Keratinocyte (primary cell): ENCODE results near the gene LY9. TPM values are rescaled to one million over a fixed set of nuclear protein-coding genes. Genes with fewer than 3 reads are reported as not detected.

Experiments used
- DNase-seq: peaks from one replicate; pipeline ENCODE4 v3.0.0-alpha.2; 2011; ENCODE audit warnings: low read depth, missing footprints, low spot score
- FAIRE-seq: peaks from 2 replicates; lab custom pipeline; 2011; peaks lifted over from hg19 to GRCh38; lab: Jason Lieb, UNC
- H2AFZ ChIP-seq: 2 replicates; pipeline ENCODE4 v1.6.0; 2012; ENCODE audit warnings: low read length, control low read depth, inconsistent platforms; ENCODE audit not compliant: control insufficient read depth
- H3K27ac ChIP-seq: 2 replicates; pipeline ENCODE4 v1.5.1; 2011; ENCODE audit warnings: low read length; ENCODE audit not compliant: control insufficient read depth, insufficient read depth
- H3K27me3 ChIP-seq: 3 replicates; pipeline ENCODE4 v1.6.0; 2011; ENCODE audit warnings: low read length; ENCODE audit not compliant: control insufficient read depth, insufficient read depth; ENCODE audit errors: extremely low read depth
- H3K36me3 ChIP-seq, 2 experiments: 2 replicates in 1 of 2; 3 replicates in 1 of 2; pipeline ENCODE4 v1.5.1; 2011; ENCODE audit warnings: low read length in 2 of 2, mild to moderate bottlenecking in 1 of 2; ENCODE audit not compliant: control insufficient read depth in 2 of 2, insufficient read depth in 2 of 2; ENCODE audit errors: extremely low read depth in 1 of 2
- H3K4me1 ChIP-seq: 3 replicates; pipeline ENCODE4 v1.5.1; 2011; ENCODE audit warnings: low read length; ENCODE audit not compliant: control insufficient read depth, insufficient read depth; ENCODE audit errors: extremely low read depth
- H3K4me2 ChIP-seq: 3 replicates; pipeline ENCODE4 v1.6.0; 2011; ENCODE audit warnings: low read depth, low read length; ENCODE audit not compliant: control insufficient read depth, insufficient read depth; ENCODE audit errors: extremely low read depth
- H3K4me3 ChIP-seq, 3 experiments: fragments of 200-600 bp in 1 of 3; sonication (generic) in 1 of 3; 2 replicates in 2 of 3; 3 replicates in 1 of 3; pipeline ENCODE4 v1.5.1; 2011 to 2016; ENCODE audit warnings: low read length in 3 of 3, mild to moderate bottlenecking in 3 of 3, control low read depth in 2 of 3, inconsistent platforms in 1 of 3, low read depth in 1 of 3, mixed read lengths in 1 of 3, mixed run types in 1 of 3, moderate library complexity in 1 of 3; ENCODE audit not compliant: control insufficient read depth in 2 of 3, insufficient read depth in 2 of 3; ENCODE audit errors: extremely low read depth in 1 of 3
- H3K79me2 ChIP-seq: 2 replicates; pipeline ENCODE4 v1.6.0; 2012; ENCODE audit warnings: low read length; ENCODE audit not compliant: control insufficient read depth, insufficient read depth
- H3K9ac ChIP-seq: 3 replicates; pipeline ENCODE4 v1.6.0; 2011; ENCODE audit warnings: low read length; ENCODE audit not compliant: control insufficient read depth, insufficient read depth; ENCODE audit errors: extremely low read depth
- H3K9me1 ChIP-seq: 3 replicates; pipeline ENCODE4 v1.6.0; 2011; ENCODE audit warnings: low read length; ENCODE audit not compliant: control insufficient read depth, insufficient read depth; ENCODE audit errors: extremely low read depth
- H3K9me3 ChIP-seq: 2 replicates; pipeline ENCODE4 v1.5.1; 2012; ENCODE audit warnings: low read depth, low read length; ENCODE audit not compliant: control insufficient read depth
- H4K20me1 ChIP-seq: 3 replicates; pipeline ENCODE4 v1.6.0; 2011; ENCODE audit warnings: low read length; ENCODE audit not compliant: control insufficient read depth, insufficient read depth; ENCODE audit errors: extremely low read depth
- EZH2 ChIP-seq: IDR thresholded peaks from one replicate; pipeline ENCODE4 v1.6.1; 2012; ENCODE audit warnings: inconsistent platforms, mild to moderate bottlenecking, low read length, moderate library complexity
- dilution Hi-C: fragments of 300-500 bp; cut with MboI; formaldehyde crosslinking; loops from one replicate; pipeline ENCODE4 v1.7.0; 2020; ENCODE audit warnings: low sequenced_read_pairs; ENCODE audit not compliant: extremely low pct_ligation_motif_present
- polyA plus RNA-seq, 5 experiments: library from polyadenylated mRNA; depleted of rRNA in 3 of 5; stranded (reverse) in 3 of 5; stranded (forward) in 1 of 5; unstranded in 1 of 5; fragments of >200 nt; gene quantifications; 1 replicate in 1 of 5; 2 replicates in 3 of 5; 3 replicates in 1 of 5; pipeline versions ENCODE4 v1.2.1 to v1.2.3, GENCODE V29; 2011 to 2012; ENCODE audit warnings: missing spikeins in 2 of 5, low read depth in 1 of 5, low replicate concordance in 1 of 5
- TF ChIP-seq, protein P1 (sequence below), 3 experiments: IDR thresholded peaks in 1 of 3; conservative IDR thresholded peaks in 1 of 3; optimal IDR thresholded peaks in 1 of 3; 2 replicates in 2 of 3; 3 replicates in 1 of 3; pipeline versions ENCODE3 to v1.5.1; 2011; ENCODE audit warnings: low read length in 3 of 3, mild to moderate bottlenecking in 3 of 3, moderate library complexity in 2 of 3, control low read depth in 1 of 3, inconsistent platforms in 1 of 3; ENCODE audit not compliant: insufficient read depth in 2 of 3; ENCODE audit errors: extremely low read depth in 1 of 3

The LY9 gene
- polyA plus RNA-seq, 1 donor (not counting 4 experiments of a cell fraction or from before 2014, with no cell fraction given): not detected

DNA sequence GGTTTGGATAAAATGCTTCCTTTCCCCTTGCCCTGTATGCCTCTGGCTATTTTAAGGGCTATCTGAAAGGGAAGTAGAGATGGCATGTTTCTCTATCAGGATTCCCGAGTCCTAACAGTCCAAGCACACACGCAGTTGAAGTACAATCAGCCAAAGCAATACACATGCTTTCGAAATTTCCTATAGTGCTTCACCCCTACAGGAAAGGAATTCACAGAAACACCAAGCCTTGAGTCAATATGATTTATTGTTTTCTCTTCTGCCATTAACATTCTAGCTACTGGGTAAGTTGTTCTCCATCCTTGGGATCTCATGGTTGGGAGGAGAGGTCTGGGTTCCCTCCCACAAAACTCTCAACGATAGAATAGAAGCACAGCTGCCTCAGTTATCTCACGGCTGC is 80.3 kb downstream of the LY9 start:
- dilution Hi-C loops: no loop called here

DNA sequence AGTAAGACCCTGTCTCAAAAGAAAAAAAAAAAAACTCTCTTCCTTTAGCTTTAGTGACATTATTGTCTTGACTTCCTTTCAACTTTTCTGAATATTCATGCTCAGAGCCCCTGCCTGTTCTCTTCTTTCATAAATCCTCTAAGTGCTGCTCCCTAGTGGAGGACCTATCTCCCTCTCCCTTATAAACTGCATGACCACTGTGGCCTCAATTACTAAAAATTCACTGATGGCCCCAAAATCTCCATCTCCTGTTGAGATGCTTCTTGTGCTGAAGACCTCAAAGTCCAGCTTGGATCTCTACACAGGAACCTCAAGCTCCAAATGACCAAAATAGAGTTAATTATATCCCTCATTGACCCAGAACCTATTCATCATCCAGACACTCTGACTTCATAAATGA is 81.2 kb downstream of the LY9 start:
- H3K27ac ChIP-seq: no peak overlapping the region
- no peak overlapping the region for H3K9ac ChIP-seq
- no peak for DNase-seq
- no peaks in the 10 kb centered on the region for H3K27me3 ChIP-seq
- dilution Hi-C loops: no loop called here
- no peaks in the 10 kb centered on the region for H3K9me3 ChIP-seq
- FAIRE-seq: no peak
- H3K79me2 ChIP-seq: no peaks in the 10 kb centered on the region
- H3K9me1 ChIP-seq: no peaks in the 10 kb centered on the region
- no peaks in the 10 kb centered on the region for H3K36me3 ChIP-seq
- H3K4me3 ChIP-seq: no peak overlapping the region
- no peak overlapping the region for H2AFZ ChIP-seq
- TF ChIP-seq, protein P1, sequence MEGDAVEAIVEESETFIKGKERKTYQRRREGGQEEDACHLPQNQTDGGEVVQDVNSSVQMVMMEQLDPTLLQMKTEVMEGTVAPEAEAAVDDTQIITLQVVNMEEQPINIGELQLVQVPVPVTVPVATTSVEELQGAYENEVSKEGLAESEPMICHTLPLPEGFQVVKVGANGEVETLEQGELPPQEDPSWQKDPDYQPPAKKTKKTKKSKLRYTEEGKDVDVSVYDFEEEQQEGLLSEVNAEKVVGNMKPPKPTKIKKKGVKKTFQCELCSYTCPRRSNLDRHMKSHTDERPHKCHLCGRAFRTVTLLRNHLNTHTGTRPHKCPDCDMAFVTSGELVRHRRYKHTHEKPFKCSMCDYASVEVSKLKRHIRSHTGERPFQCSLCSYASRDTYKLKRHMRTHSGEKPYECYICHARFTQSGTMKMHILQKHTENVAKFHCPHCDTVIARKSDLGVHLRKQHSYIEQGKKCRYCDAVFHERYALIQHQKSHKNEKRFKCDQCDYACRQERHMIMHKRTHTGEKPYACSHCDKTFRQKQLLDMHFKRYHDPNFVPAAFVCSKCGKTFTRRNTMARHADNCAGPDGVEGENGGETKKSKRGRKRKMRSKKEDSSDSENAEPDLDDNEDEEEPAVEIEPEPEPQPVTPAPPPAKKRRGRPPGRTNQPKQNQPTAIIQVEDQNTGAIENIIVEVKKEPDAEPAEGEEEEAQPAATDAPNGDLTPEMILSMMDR (optimal IDR thresholded peaks at IDR 0.05 in 1 of 3, IDR thresholded peaks at IDR 0.05 in 1 of 3, conservative IDR thresholded peaks at IDR 0.05 in 1 of 3; ENCODE audit: extremely low read depth in 1 of 3, insufficient read depth in 2 of 3, low read length in 3 of 3): no peak
- TF ChIP-seq EZH2: no peak
- H3K4me2 ChIP-seq: no peak overlapping the region
- H4K20me1 ChIP-seq: no peaks in the 10 kb centered on the region
- no peaks in the 10 kb centered on the region for H3K4me1 ChIP-seq

More for the DNA sequence above, 80.3 kb downstream of the LY9 start:
- Histone ChIP-seq H3K4me2 (no peak overlapping the region), H3K4me1 (no peaks in the 10 kb centered on the region), H3K36me3 (no peaks in the 10 kb centered on the region), H3K27ac (no peak overlapping the region), H4K20me1 (no peaks in the 10 kb centered on the region), H3K9me1 (no peaks in the 10 kb centered on the region), H2AFZ (no peak overlapping the region), H3K9ac (no peak overlapping the region), H3K4me3 (no peak overlapping the region), H3K9me3 (no peaks in the 10 kb centered on the region), H3K27me3 (no peaks in the 10 kb centered on the region), H3K79me2 (no peaks in the 10 kb centered on the region)
- DNase-seq (no peak), FAIRE-seq (no peak)
- TF ChIP-seq, protein P1 (optimal IDR thresholded peaks at IDR 0.05 in 1 of 3, IDR thresholded peaks at IDR 0.05 in 1 of 3, conservative IDR thresholded peaks at IDR 0.05 in 1 of 3; ENCODE audit: extremely low read depth in 1 of 3, insufficient read depth in 2 of 3, low read length in 3 of 3): no peak
- TF ChIP-seq EZH2: no peak

Other genes starting within 250 kb of the LY9 start
- gene CD84, start 216.7 kb upstream of the LY9 start, polyA plus RNA-seq: 0.01 TPM in 1 of 3 replicates, not detected in the others
- gene SLAMF1, start 149.1 kb upstream of the LY9 start, polyA plus RNA-seq: 0.06 TPM in 1 of 3 replicates, not detected in the others
- gene CD48, start 84.4 kb upstream of the LY9 start, polyA plus RNA-seq: 0.07 to 0.30 TPM (median 0.08 TPM) in 3 replicates
- 21.9 to 56.5 TPM (median 31.0 TPM) in 3 replicates for gene SLAMF7, start 56.9 kb upstream of the LY9 start, polyA plus RNA-seq
- 0.12 TPM in 1 of 3 replicates, not detected in the others for gene CD244, start 66.7 kb downstream of the LY9 start, polyA plus RNA-seq
- gene ITLN1, start 89.0 kb downstream of the LY9 start, polyA plus RNA-seq: not detected in 3 replicates
- gene ITLN2, start 158.6 kb downstream of the LY9 start, polyA plus RNA-seq: 0.22 to 0.59 TPM (median 0.39 TPM) in 3 replicates
- gene F11R, start 225.0 kb downstream of the LY9 start, polyA plus RNA-seq: 201 to 259 TPM (median 224 TPM) in 3 replicates
- gene TSTD1, start 242.8 kb downstream of the LY9 start, polyA plus RNA-seq: 106 to 128 TPM (median 113 TPM) in 3 replicates
- gene USF1, start 249.8 kb downstream of the LY9 start, polyA plus RNA-seq: 25.1 to 40.7 TPM (median 31.6 TPM) in 3 replicates